Measurements from ENCODE around the gene WASL.

The WASL gene

GRCh38 chr7:123791001-123791400 lies 42.2 kb upstream of the WASL start:
- no peak for DNase-seq (ENCODE audit: extremely low spot score)
- ChIA-PET CTCF (interaction anchor here (0.7 to 5.0 kb wide), 2 partner anchors 75 to 81 kb away, joined by 4 to 18 read pairs; no protein-coding TSS in a partner anchor), POLR2A (no interaction called here)
- TF ChIP-seq CTCF (IDR thresholded peaks at IDR 0.05; ENCODE audit: control extremely low read depth, extremely low read depth, low read depth, missing control alignments), result no peak

- TF ChIP-seq CTCF (IDR thresholded peaks at IDR 0.05; ENCODE audit: control extremely low read depth, extremely low read depth, low read depth, missing control alignments), result no peak
- POLR2A ChIA-PET, result no interaction called here
- DNase-seq (ENCODE audit: extremely low spot score), result no peak
- CTCF ChIA-PET, result interaction anchor here (1.4 to 5.0 kb wide), 4 partner anchors 9 to 76 kb away, joined by 5 to 21 read pairs (median 12); no protein-coding TSS in a partner anchor
Measured at GRCh38 chr7:123789817-123790216, 41.0 kb upstream of the WASL start.

- ChIA-PET CTCF (interaction anchor here (1.0 to 5.0 kb wide), 5 partner anchors 9 to 83 kb away, joined by 4 to 21 read pairs (median 6); no protein-coding TSS in a partner anchor), POLR2A (no interaction called here)
- no peak for DNase-seq (ENCODE audit: extremely low spot score)
- no peak for TF ChIP-seq CTCF (IDR thresholded peaks at IDR 0.05; ENCODE audit: control extremely low read depth, extremely low read depth, low read depth, missing control alignments)
Measured at GRCh38 chr7:123789206-123789784, 40.5 kb upstream of the WASL start.

GRCh38 chr7:123788584-123788983 lies 39.8 kb upstream of the WASL start:
- POLR2A ChIA-PET, result no interaction called here
- TF ChIP-seq CTCF (IDR thresholded peaks at IDR 0.05; ENCODE audit: control extremely low read depth, extremely low read depth, low read depth, missing control alignments), result no peak
- no peak for DNase-seq (ENCODE audit: extremely low spot score)
- CTCF ChIA-PET, result interaction anchor here (0.9 to 5.0 kb wide), 5 partner anchors 10 to 83 kb away, joined by 3 to 21 read pairs (median 5); no protein-coding TSS in a partner anchor

- ChIA-PET POLR2A (no interaction called here), CTCF (interaction anchor here (4.4 to 5.0 kb wide), 2 partner anchors 11 to 78 kb away, joined by 18 to 21 read pairs; no protein-coding TSS in a partner anchor)
- TF ChIP-seq CTCF (IDR thresholded peaks at IDR 0.05; ENCODE audit: control extremely low read depth, extremely low read depth, low read depth, missing control alignments), result no peak
- no peak for DNase-seq (ENCODE audit: extremely low spot score)
Measured at GRCh38 chr7:123787220-123788007, 38.6 kb upstream of the WASL start.

- DNase-seq (ENCODE audit: extremely low spot score), result no peak
- ChIA-PET CTCF (interaction anchor here (0.9 to 1.6 kb wide), 5 partner anchors 9 to 88 kb away, joined by 4 to 6 read pairs (median 5); no protein-coding TSS in a partner anchor), POLR2A (no interaction called here)
- TF ChIP-seq CTCF (IDR thresholded peaks at IDR 0.05; ENCODE audit: control extremely low read depth, extremely low read depth, low read depth, missing control alignments), result no peak
Measured at GRCh38 chr7:123784263-123784662, 35.5 kb upstream of the WASL start.

Measured in GM10248 (cell line).